ENCODE measurements around the gene DLEC1.

DNA sequence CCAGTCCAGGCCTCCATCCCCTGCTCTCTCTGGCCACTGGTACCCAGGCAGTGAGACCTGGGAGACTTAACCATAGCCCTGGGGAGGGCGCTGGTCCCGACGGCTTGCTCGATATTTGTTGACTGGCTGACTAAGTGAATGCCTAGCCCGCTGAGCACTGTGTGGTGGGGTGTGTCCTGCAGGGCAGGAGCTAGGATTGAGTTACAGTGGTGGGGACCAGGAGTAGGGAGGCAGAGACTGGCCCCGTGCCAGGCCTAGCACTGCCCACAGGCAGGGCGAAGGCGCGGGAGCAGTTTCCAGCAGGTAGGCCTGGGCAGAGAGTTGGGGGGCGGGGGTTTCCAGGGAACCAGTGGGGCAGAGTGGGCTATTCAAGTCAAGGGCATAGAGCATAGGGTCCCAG is 48.5 kb upstream of the DLEC1 start, which contains the start of gene VILL:
- TF ChIP-seq EZH2 (IDR thresholded peaks at IDR 0.05; ENCODE audit: insufficient read depth, poor library complexity, severe bottlenecking): no peak
- no peak for TF ChIP-seq EZH2phosphoT487 (IDR thresholded peaks at IDR 0.05; ENCODE audit: insufficient read depth, low read depth)
